Mesenchymal stem cell (in vitro differentiated cells and primary cell): ENCODE data around the gene RNF223.
A peak's percentile ranks its signal among the peaks of the same experiment; 100 is the strongest.
"Not testable (repeated sequence)": the region's sequence is repeated elsewhere in the genome, so short reads cannot be mapped to it uniquely, and the experiment has no call there.

Experiments used
- DNase-seq: peaks from one replicate; pipeline ENCODE4 v3.0.0-alpha.2; 2013
- H2AFZ ChIP-seq: one replicate; pipeline ENCODE4 v1.6.1; 2013; ENCODE audit warnings: low read depth, mild to moderate bottlenecking, control low read depth, inconsistent platforms, low read length, moderate library complexity
- H2AK5ac ChIP-seq: 2 replicates; pipeline ENCODE4 v1.6.1; 2013; ENCODE audit warnings: low read length, moderate library complexity, mild to moderate bottlenecking, inconsistent platforms; ENCODE audit not compliant: severe bottlenecking
- H2BK120ac ChIP-seq: one replicate; pipeline ENCODE4 v1.6.1; 2013; ENCODE audit warnings: low read depth, mild to moderate bottlenecking, inconsistent platforms, low read length, moderate library complexity
- H2BK12ac ChIP-seq, 2 experiments: one replicate each; pipeline ENCODE4 v1.6.1; 2013; ENCODE audit warnings: inconsistent platforms in 2 of 2, low read length in 2 of 2, mild to moderate bottlenecking in 2 of 2, moderate library complexity in 2 of 2, control low read depth in 1 of 2
- H2BK15ac ChIP-seq: one replicate; pipeline ENCODE4 v1.6.1; 2013; ENCODE audit warnings: mild to moderate bottlenecking, low read depth, inconsistent platforms; ENCODE audit not compliant: poor library complexity, severe bottlenecking
- H2BK5ac ChIP-seq: 2 replicates; pipeline ENCODE4 v1.6.1; 2013; ENCODE audit warnings: low read depth, mild to moderate bottlenecking, low read length, control low read depth, inconsistent platforms; ENCODE audit not compliant: poor library complexity, severe bottlenecking
- H3K14ac ChIP-seq, 2 experiments: one replicate each; pipeline ENCODE4 v1.6.1; 2013; ENCODE audit warnings: inconsistent platforms in 2 of 2, low read length in 2 of 2, control low read depth in 1 of 2, mild to moderate bottlenecking in 1 of 2, moderate library complexity in 1 of 2
- H3K18ac ChIP-seq, 2 experiments: one replicate each; pipeline ENCODE4 v1.6.1; 2013; ENCODE audit warnings: inconsistent platforms in 2 of 2, low read length in 2 of 2, control low read depth in 1 of 2, low read depth in 1 of 2, mild to moderate bottlenecking in 1 of 2
- H3K23ac ChIP-seq, 2 experiments: one replicate each; pipeline ENCODE4 v1.6.1; 2013; ENCODE audit warnings: inconsistent platforms in 2 of 2, low read length in 2 of 2, mild to moderate bottlenecking in 2 of 2, moderate library complexity in 2 of 2, control low read depth in 1 of 2
- H3K27ac ChIP-seq: 2 replicates; pipeline ENCODE4 v1.5.1; 2013; ENCODE audit warnings: mild to moderate bottlenecking, moderate library complexity, low read length, control low read depth, inconsistent platforms; ENCODE audit not compliant: poor library complexity, severe bottlenecking
- H3K27me3 ChIP-seq, 2 experiments: 2 replicates each; pipeline versions ENCODE4 v1.6.1 to v1.7.0; 2013; ENCODE audit warnings: low read length in 2 of 2, mild to moderate bottlenecking in 2 of 2, moderate library complexity in 2 of 2, control low read depth in 1 of 2, inconsistent platforms in 1 of 2; ENCODE audit not compliant: control insufficient read depth in 1 of 2, insufficient read depth in 1 of 2
- H3K36me3 ChIP-seq, 2 experiments: 2 replicates each; pipeline versions ENCODE4 v1.6.1 to v1.7.0; 2013; ENCODE audit warnings: low read length in 2 of 2, control low read depth in 1 of 2, inconsistent platforms in 1 of 2, low read depth in 1 of 2, mild to moderate bottlenecking in 1 of 2; ENCODE audit not compliant: insufficient read depth in 2 of 2, control insufficient read depth in 1 of 2
- H3K4ac ChIP-seq, 2 experiments: one replicate each; pipeline ENCODE4 v1.6.1; 2013; ENCODE audit warnings: inconsistent platforms in 2 of 2, low read length in 2 of 2, mild to moderate bottlenecking in 2 of 2, moderate library complexity in 2 of 2, control low read depth in 1 of 2, low read depth in 1 of 2
- H3K4me1 ChIP-seq: 2 replicates; pipeline ENCODE4 v1.6.1; 2013; ENCODE audit warnings: low read depth, low read length, control low read depth; ENCODE audit not compliant: control insufficient read depth, insufficient read depth
- H3K4me2 ChIP-seq: 2 replicates; pipeline ENCODE4 v1.6.1; 2013; ENCODE audit warnings: low read length, mild to moderate bottlenecking, inconsistent platforms; ENCODE audit not compliant: poor library complexity, severe bottlenecking
- H3K4me3 ChIP-seq, 2 experiments: 2 replicates each; pipeline versions ENCODE4 v1.5.1 to v1.7.0; 2013; ENCODE audit warnings: low read length in 2 of 2, mild to moderate bottlenecking in 2 of 2, control low read depth in 1 of 2, low read depth in 1 of 2; ENCODE audit not compliant: insufficient read depth in 1 of 2
- H3K79me1 ChIP-seq: replicated peaks from 2 replicates; pipeline ENCODE4 v1.6.1; 2013; ENCODE audit warnings: mild to moderate bottlenecking, control low read depth, low read length, inconsistent platforms; ENCODE audit not compliant: poor library complexity, severe bottlenecking
- H3K9ac ChIP-seq: 2 replicates; pipeline ENCODE4 v1.7.0; 2013; ENCODE audit warnings: mild to moderate bottlenecking, low read length, moderate library complexity
- H3K9me3 ChIP-seq: 2 replicates; pipeline ENCODE4 v1.7.0; 2013; ENCODE audit warnings: mild to moderate bottlenecking, low read length; ENCODE audit not compliant: control insufficient read depth
- H4K8ac ChIP-seq: one replicate; pipeline ENCODE4 v1.6.1; 2013; ENCODE audit warnings: inconsistent platforms, mild to moderate bottlenecking, low read length, moderate library complexity
- H4K91ac ChIP-seq: one replicate; pipeline ENCODE4 v1.6.1; 2013; ENCODE audit warnings: mild to moderate bottlenecking, low read length, inconsistent platforms
- WGBS: methylation state at CpG from one replicate; pipeline ENCODE4 v1.1.7; 2013; ENCODE audit warnings: mixed read lengths; 5-methylcytosine and 5-hydroxymethylcytosine counted together

RNF223 gene

DNA sequence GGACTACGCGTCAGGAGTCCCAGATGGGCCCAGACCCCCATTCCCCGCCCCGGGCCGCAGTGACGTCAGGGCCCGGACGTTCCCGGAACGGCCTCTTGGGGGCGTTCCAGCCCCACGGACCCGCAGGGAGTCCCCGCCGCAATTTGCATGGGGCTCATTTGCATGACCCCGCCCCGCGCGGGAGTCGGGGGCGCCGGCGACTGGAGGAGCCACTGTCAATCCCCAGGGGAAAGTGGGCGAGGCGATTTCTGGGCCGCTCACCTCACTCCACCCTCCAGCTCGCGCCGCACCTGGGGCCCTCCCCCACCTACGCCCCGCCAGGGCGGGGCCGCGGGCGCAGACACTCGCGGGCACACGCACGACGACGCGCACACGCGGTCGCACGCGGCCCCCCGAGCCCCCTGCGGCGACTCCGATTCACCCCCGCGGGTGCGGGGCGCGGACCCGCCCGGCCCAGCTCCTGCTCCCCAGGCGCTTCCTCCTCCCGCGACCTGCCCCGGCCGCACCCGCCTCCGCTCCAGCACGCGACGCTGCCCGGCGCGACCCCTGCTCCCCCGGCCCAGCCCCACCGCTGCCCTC is 41.0 kb downstream of the RNF223 start:
- Histone ChIP-seq H3K36me3 (peaks cover 0 to 73% of the 10 kb centered on the region in 2 experiments), H3K4ac (no peak overlapping the region), H3K4me1 (peaks cover 62% of the 10 kb centered on the region), H2BK120ac (no peak overlapping the region), H3K79me1 (peaks cover 22% of the 10 kb centered on the region), H3K27ac (no peak overlapping the region), H3K27me3 (peaks cover 0 to 59% of the 10 kb centered on the region in 2 experiments), H2BK15ac (peak overlapping the region; percentile 57), H3K9ac (no peak overlapping the region), H2BK12ac (no peak overlapping the region), H2BK5ac (no peak overlapping the region), H2AFZ (no peak overlapping the region), H3K4me3 (peak overlapping the region; percentile 37 to 47), H3K18ac (no peak overlapping the region), H3K23ac (peak overlapping the region in 1 of 2 experiments; percentile 77), H3K4me2 (peak overlapping the region; percentile 84), H3K14ac (no peak overlapping the region), H4K91ac (no peak overlapping the region), H3K9me3 (no peaks in the 10 kb centered on the region), H4K8ac (no peak overlapping the region), H2AK5ac (no peak overlapping the region)
- DNase-seq, result peak; percentile 84
- 1% methylated on average over 24 of the region's 73 CpGs for WGBS

DNA sequence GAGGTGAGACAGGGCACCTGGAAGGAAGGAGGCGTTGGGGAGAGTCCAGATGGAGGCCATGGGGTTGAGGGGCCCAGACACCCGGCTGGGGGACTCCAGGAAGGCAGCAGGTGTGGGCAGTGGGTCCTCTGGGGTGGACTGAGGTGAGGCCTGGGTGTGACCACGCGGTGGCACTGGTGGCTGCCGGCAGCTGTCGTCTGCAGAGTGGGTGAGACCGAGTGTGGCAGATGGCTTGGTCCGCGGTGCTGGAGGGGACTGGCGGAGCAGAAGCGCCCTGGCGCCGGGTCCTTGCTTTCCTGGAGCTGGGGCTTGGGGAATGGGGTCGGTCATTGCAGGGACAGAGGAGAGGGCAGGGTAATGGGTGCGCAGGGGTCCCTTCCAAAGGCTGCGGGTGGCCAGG is 41.7 kb downstream of the RNF223 start:
- H2BK15ac ChIP-seq, result no peak overlapping the region
- no peak overlapping the region for H3K4me2 ChIP-seq
- no peak overlapping the region for H2AK5ac ChIP-seq
- H2AFZ ChIP-seq, result no peak overlapping the region
- no peak overlapping the region for H3K14ac ChIP-seq
- H3K4me1 ChIP-seq, result peaks cover 66% of the 10 kb centered on the region
- H4K91ac ChIP-seq, result no peak overlapping the region
- H3K79me1 ChIP-seq, result peaks cover 21% of the 10 kb centered on the region
- no peak overlapping the region for H3K23ac ChIP-seq
- no peak overlapping the region for H2BK12ac ChIP-seq
- H2BK120ac ChIP-seq, result no peak overlapping the region
- no peak overlapping the region for H3K18ac ChIP-seq
- H3K27ac ChIP-seq, result no peak overlapping the region
- H2BK5ac ChIP-seq, result no peak overlapping the region
- H4K8ac ChIP-seq, result peak overlapping the region; percentile 7
- peaks cover 0 to 73% of the 10 kb centered on the region in 2 experiments for H3K36me3 ChIP-seq
- H3K4ac ChIP-seq, result no peak overlapping the region
- no peak overlapping the region for H3K9ac ChIP-seq
- WGBS, result 61% methylated on average over 16 of the region's 16 CpGs
- peaks cover 0 to 55% of the 10 kb centered on the region in 2 experiments for H3K27me3 ChIP-seq
- H3K4me3 ChIP-seq, result peak overlapping the region in 1 of 2 experiments; percentile 38
- no peaks in the 10 kb centered on the region for H3K9me3 ChIP-seq
- DNase-seq, result no peak

DNA sequence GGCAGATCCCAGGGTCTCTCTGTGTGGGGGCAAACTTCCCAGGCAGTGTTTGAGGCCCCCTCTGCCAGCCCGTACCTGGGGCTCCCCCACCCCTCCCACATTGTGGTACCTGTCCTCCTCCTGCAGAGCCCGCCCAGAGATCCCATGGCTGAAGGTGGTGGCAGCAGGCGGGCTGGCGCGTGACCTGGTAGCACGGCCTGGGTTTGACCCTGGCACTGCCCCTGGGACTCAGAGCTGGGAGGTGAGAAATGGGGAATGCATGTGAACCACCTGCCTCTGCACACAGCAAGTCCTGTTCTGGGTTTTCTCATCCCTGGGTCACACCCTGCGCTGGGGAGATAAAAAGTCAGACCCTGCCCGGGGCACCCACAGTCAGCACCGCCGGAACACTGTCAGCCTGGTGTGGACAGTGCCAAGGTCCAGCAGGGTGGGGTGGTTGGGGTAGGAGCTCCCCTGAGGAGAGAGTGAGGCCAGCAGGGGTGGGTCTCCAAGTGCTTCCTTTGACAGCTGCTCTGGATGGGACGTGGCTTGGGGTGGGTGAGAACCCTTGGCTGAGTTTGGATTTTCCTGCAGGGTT is 42.4 kb downstream of the RNF223 start:
- Histone ChIP-seq H2AK5ac (no peak overlapping the region), H3K36me3 (peaks cover 0 to 73% of the 10 kb centered on the region in 2 experiments), H3K9me3 (no peaks in the 10 kb centered on the region), H3K4ac (no peak overlapping the region), H3K18ac (no peak overlapping the region), H3K4me1 (peaks cover 70% of the 10 kb centered on the region), H3K14ac (no peak overlapping the region), H3K9ac (no peak overlapping the region), H4K91ac (no peak overlapping the region), H4K8ac (no peak overlapping the region), H3K4me3 (no peak overlapping the region), H2BK5ac (no peak overlapping the region), H3K79me1 (peaks cover 18% of the 10 kb centered on the region), H2BK15ac (no peak overlapping the region), H2AFZ (no peak overlapping the region), H2BK12ac (no peak overlapping the region), H3K4me2 (no peak overlapping the region), H2BK120ac (no peak overlapping the region), H3K23ac (no peak overlapping the region), H3K27me3 (peaks cover 0 to 48% of the 10 kb centered on the region in 2 experiments), H3K27ac (no peak overlapping the region)
- no peak for DNase-seq
- WGBS, result 89% methylated on average over 10 of the region's 11 CpGs

- H3K4me1 ChIP-seq, result peaks cover 76% of the 10 kb centered on the region
- 77% methylated on average over 7 of the region's 7 CpGs for WGBS
- not testable (repeated sequence) for H3K9me3 ChIP-seq, H2BK12ac ChIP-seq, H2BK15ac ChIP-seq, H3K4me3 ChIP-seq, H3K23ac ChIP-seq, DNase-seq, H4K91ac ChIP-seq, H2AK5ac ChIP-seq, H3K4me2 ChIP-seq, H2AFZ ChIP-seq, H3K9ac ChIP-seq, H3K18ac ChIP-seq, H3K4ac ChIP-seq, H2BK5ac ChIP-seq, H3K27ac ChIP-seq, H2BK120ac ChIP-seq, H4K8ac ChIP-seq
- H3K79me1 ChIP-seq, result peaks cover 22% of the 10 kb centered on the region
- H3K27me3 ChIP-seq, result peaks cover 0 to 47% of the 10 kb centered on the region in 2 experiments
- peaks cover 0 to 73% of the 10 kb centered on the region in 2 experiments for H3K36me3 ChIP-seq
- H3K14ac ChIP-seq, result peak overlapping the region in 1 of 2 experiments; percentile 9
Observed at GRCh38 chr1:1030867-1031658, 43.0 kb downstream of the RNF223 start.
